IPS-NIHi11 (cell line): Measurements from ENCODE around the gene MRPL52.
"Not testable (repeated sequence)": the region's sequence is repeated elsewhere in the genome, so short reads cannot be mapped to it uniquely, and the experiment has no call there.

ENCODE experiments used
- DNase-seq: peaks from one replicate; pipeline ENCODE4 v3.0.0; 2012; ENCODE audit warnings: mixed read lengths, low spot score

The MRPL52 gene

DNA sequence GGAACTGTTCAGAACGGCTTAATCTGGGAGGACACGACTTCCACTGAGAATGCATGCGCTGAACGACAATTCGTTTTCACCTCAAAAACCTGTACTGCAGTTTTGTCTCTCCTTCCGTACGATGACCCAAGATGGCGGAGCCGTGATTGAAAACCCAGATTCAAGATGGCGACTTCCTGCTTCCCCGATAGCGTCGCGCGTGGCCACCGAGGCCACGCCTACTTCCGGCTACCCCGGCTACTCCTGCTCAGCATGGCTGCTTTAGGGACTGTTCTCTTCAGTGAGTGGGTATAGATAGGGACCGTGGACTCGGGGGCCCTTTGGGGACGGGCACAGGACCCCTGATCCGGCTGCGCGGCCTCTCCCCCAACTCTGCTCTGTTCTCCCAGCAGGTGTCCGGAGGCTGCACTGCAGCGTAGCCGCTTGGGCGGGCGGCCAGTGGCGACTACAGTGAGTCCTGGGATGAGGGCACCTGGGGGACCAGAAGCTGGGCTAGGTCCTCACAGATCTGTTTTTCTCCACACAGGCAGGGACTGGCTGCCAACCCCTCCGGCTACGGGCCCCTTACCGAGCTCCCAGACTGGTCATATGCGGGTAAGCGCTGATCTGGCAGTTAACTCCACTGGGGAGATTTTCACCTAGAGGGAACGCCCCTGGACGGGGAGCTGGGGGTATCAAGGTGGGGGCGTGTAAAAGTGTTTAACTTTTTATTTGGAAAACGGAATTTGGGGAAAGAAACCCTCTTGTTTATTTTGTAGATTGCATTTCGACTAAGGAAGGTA lies at the start of gene MRPL52:
MRPL52 (plus strand) TSS at position 227 of the 782 bp plus-strand sequence; CDS start at position 253, 26 bp downstream.
- DNase-seq = peak; percentile 84

- no peak for DNase-seq
Measured at GRCh38 chr14:22780105-22780679, 49.5 kb upstream of the MRPL52 start.

DNA sequence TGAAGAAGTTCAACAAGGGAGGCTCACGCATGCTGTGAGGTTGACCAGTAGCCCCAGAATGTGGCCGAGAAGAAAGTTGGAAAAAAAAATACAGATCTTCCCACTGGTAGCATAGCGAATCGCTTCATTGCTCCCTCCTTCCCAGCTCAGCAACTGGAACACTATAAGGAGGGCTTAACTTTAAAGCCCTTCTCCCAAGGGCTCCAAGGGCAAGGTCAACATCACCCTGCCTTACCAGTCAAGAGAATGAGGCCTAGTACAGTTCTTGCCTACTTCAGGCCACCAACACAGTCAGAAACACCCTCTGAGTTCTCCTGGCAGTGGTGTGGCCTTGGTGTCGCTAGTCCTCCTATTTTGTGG lies 48.8 kb upstream of the MRPL52 start:
- DNase-seq = no peak

GRCh38 chr14:22781301-22781991 lies 48.2 kb upstream of the MRPL52 start:
- no peak for DNase-seq

DNA sequence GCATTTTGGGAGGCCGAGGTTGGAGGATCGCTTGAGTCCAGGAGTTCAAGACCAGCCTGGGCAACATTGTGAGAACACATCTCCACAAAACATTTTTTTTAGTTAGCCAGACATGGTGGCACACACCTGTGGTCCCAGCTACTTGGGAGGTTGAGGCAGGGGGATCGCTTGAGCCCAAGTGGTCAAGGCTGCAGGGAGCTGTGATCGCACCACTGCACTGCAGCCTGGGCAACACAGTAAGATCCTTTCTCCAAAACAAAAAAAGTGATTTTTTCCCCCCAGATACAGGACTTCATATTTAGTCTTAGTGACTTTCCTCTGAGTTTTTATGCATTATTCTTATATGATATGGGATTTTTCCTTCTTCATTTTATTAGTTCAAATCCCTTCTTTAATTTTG lies 43.0 kb upstream of the MRPL52 start:
- DNase-seq = no peak

DNA sequence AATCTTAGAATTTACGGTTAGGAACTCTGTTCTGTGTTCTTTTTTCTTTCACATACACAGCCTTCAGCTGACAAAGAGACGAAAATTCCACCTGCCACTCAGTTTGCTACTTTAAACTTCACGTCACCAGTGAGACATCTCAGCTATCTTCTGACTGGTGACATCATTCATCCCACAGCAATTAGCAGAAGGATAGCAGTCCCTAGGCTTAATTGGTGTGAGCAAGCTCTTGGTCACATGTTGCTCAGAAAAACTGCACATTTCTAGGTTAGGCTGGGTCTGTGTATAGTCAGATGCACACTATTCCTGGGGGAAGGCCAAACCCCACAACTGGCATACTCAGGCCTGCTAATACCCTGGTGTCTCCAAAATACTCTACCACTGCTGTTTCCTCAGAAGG lies 38.4 kb upstream of the MRPL52 start:
- DNase-seq = no peak

DNA sequence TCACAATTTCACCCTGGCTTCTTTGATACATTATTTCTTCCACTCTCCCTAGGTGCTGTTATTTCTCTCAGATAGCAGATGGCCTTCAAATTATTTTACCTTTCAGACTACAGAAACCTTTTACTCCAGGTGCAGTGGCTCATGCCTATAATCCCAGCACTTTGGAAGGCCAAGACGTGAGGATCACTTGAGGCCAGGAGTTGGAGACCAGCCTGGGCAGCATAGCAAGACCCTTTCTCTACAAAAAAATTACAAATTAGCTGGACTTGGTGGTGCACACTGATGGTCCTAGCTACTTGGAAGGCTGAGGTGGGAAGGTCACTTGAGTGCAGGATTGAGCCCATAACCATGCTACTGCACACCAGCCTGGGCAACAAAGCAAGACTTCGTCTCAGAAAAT lies 37.5 kb upstream of the MRPL52 start:
- no peak for DNase-seq

- not testable (repeated sequence) for DNase-seq
Measured at GRCh38 chr14:22793550-22793949, 36.1 kb upstream of the MRPL52 start.

GRCh38 chr14:22793976-22794375 lies 35.7 kb upstream of the MRPL52 start:
- no peak for DNase-seq

- no peak for DNase-seq
Measured at GRCh38 chr14:22794551-22794951, 35.1 kb upstream of the MRPL52 start.

DNA sequence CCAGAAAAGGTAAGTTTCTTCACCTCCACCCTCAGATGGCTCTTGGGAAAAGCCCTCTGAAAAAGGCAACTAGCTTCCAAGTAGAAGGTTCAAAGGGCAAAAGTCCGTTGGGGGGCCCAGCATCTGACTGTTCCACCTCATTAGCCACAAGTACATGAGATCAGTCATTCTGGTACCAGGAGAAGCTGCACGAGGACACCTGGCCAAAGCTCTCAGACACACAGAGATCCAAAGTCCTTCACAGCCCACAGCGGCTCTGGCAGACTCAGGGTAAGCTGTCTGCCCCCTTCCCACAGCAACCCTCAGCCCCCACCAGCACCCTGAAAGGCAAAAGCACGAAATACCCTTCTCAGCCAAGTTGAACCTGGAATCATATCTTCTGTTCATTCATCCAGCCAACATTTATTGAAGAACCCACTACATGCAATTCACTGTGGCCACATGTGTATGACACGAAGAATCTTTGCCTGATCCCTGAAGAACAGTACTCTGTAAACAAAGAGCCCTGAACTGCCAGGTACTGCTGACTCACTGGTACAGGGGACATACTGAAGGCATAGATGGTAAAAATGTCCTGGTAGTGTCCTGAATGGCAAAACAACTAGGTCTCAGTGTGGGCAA lies 33.5 kb upstream of the MRPL52 start:
- no peak for DNase-seq

GRCh38 chr14:22797017-22797917 lies 32.4 kb upstream of the MRPL52 start:
- no peak for DNase-seq

DNA sequence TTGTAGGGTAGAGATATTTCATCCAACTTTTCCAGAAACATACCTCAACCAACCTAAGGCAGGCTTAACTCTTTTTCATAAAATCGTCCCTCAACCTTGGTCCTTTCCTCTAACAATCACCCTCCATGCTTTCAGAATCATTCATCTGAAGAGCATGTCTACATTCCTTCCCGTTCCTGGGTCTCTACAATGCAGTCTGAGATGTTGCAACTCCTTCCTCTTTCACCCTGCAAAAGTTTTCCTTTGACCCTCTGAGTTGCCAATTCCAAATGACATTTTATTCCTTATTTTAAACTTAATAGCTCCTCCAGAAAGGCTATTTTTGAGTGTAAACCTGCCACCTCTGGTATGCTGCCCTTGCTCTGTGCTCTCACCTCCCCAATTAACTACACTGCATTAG lies 31.2 kb upstream of the MRPL52 start:
- DNase-seq = no peak

DNA sequence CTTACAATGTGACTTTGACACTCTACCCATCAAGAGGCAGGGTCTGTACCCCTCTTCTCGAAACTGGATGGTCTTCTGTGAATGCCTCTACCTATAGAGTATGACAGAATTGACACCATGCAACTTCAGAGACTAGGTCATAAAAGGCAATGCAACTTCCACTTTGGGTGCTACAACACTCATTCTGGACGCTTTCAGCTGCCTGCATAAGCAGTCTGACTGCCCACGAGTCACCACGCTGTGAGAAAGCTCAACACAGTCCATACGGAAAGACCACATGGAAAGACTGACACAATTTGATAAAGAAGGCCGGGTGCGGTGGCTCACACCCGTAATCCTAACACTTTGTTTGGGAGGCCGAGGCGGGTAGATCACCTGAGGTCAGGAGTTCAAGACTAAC lies 29.3 kb upstream of the MRPL52 start:
- DNase-seq = no peak

- no peak for DNase-seq
Measured at GRCh38 chr14:22801716-22802115, 28.0 kb upstream of the MRPL52 start.

DNA sequence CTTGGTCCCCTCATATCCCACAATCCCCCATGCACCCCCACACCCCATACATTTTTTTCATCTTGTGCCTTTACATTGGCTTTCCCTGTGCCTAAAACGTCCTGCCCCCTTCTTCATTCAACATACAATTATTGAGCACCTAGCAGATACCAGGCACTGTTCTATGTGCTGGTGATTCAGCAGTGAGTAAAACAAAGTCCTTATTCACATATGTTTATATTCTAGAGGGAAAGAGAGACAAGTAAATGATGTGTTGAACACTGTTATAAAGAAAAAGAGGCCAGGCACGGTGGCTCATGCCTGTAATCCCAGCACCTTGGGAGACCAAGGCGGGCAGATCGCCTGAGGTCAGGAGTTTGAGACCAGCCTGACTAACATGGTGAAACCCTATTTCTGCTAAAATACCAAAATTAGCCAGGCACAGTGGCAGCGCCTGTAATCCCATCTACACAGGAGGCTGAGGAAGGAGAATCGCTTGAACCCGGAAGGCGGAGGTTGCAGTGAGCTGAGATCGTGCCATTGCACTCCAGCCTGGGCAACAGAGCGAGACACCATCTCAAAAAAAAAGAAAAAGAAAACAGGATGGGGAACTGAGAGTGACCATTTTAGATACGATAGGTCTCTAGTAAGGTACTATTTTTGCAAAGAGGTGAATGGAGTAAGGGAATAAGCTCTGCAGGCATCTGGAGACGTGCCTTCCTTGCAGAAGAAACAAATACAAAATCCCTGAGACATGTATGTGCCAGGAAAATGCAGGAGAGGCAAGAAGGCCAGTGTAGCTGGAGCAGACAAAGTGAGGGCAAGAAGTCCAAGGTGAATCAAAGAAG lies 26.6 kb upstream of the MRPL52 start:
- DNase-seq = no peak

DNA sequence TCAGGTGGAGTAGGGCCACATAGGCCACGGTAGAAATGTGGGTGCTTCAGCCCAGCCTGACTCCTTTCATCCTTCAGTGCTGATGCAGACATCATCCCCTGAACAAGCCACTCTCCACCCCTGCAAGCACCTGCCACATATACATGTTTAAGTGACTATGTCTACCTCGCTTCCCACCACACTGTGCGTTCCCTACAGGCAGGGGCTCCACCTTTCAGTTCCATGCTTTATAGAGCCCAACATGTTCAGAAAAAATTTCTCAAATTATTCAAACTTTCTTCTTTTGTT lies 26.1 kb upstream of the MRPL52 start:
- no peak for DNase-seq

DNA sequence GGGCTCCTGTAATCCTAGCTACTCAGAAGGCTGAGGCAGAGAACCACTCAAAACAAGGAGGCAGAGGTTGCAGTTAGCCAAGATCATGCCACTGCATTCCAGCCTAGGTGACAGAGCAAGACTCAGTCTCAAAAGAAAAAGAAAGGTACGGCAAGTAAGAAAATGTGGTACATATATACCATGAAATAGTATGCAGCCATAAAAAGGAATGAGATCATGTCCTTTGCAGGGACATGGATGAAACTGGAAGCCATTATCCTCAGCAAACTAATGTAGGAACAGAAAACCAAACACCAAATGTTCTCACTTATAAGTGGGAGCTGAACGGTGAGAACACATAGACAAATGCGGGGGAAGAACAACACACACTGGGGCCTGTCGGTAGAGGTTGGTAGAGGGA lies 24.5 kb upstream of the MRPL52 start:
- DNase-seq = not testable (repeated sequence)

DNA sequence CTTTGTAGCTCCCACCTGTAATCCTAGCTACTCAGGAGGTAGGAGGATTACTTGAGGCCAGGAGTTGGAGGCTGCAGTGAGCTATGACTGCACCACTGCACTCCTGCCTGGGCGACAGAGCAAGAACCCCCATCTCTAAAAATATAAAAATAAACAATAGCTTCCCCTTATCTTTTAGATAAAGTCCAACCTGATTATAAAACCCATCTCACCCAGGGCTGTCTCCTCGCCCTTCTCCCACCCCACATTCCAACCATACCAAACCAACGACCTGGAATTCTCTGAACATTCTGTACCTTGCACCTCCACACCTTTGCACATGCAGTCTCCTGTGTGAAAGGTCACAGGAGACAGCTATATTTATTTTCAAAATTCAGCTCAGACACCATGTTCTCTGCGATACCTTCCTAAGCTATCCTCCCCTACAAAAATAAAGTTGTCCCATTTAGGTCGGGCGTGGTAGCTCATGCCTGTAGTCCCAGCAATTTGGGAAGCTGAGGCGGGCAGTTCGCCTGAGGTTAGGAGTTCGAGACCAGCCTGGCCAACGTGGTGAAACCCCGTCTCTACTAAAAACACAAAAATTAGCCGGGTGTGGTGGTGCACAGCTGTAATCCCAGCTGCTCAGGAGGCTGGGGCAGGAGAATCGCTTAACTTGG lies 22.1 kb upstream of the MRPL52 start:
- DNase-seq = no peak

GRCh38 chr14:22808388-22809209 lies 21.1 kb upstream of the MRPL52 start:
- DNase-seq = no peak
